NCI-H82 (cell line): ENCODE measurements around the gene PRCC.
A peak's percentile ranks its signal among the peaks of the same experiment; 100 is the strongest.

ENCODE experiments used
- DNase-seq: peaks from one replicate; lab custom pipeline; 2025; lab: John Stamatoyannopoulos, UW

Gene PRCC

GRCh38 chr1:156814571-156815260 is 47.4 kb downstream of the PRCC start:
- DNase-seq = no peak

DNA sequence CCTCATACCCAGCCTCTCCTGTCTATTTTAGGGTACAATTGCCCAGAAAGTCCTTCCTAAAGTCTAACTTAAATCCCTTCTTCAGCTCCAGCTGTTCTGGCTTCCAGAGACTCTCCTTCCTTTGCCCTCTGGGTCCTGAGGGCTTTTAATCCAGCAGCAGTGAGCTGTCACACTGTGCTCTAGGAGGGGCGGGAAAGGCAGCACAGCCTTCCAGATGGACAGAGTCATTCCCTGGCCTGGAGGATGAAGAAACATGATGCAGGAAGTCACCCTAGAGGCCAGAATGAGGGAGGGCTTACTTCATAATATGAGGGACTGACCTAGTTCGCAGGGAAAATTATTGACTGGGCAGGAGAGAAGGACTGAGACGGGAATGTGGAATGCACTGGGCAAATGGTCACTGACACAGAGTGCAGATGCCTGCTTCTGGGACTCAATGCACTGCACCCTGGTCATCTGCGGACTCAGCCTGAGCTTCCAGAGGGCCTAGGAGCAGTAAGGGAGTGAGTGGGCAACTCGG is 48.0 kb downstream of the PRCC start:
- DNase-seq = peak; percentile 90

DNA sequence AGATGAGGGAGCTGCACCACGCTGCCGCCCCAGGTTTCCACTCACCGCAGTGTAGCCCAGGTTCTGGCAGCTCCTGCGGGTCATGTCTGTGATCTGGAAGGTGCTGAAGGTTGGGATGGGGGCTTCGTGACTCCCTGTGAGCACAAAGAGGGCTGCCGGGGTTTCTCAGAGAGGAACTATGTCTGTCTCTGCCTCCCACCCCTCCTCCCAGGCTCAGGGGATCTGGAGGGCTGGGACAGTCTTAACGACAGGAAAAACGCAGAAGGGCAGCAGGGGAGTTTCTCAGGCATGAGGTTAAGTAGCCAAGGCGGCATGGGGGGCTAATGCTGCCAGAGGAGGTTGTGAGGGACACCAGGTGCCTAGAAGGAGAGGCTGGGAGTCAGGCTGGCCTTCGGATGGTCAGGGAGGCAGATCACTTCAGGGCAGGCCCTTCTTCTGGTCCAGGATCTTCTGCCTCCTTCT is 48.7 kb downstream of the PRCC start:
- peak; percentile 36 for DNase-seq

DNA sequence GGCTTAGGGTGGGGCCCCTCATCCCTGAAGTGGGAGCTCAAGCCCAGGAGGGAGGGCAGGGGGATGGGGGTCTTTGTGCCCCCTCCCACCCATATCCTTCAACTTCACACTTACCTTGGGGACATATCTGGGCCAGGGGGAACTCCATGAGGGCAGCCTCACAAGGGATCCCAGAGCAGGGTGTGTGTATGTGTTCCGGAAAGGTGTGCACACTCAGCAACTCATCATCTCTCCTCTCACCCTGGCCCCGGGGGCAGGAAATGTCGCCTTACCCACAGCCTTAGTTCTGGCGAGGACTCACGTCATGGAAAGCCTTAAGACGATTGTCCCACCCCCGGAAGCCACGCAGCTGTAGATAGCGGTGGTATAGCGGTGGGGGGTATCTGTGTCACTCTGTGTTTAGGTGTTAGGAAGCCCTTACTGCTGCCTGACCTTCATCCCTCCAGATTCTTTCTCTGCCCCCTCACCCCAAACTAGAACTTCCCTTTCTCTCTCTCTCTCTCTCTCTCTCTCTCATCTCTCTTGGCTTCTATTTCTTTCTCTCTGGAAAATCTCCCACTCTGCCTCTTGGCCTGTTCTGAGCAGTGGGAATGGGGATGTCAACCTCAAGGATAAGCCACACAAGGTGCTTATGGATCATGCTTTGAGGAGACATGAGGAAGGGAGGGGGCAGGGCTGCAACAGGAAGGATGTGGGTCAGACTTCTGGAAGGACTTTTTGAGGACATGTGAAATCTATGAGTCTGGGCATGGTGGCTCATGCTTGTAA is 49.4 kb downstream of the PRCC start, which contains the start of gene SH2D2A:
Gene SH2D2A, minus strand, starts transcription at position 288 of the 768 bp plus-strand sequence. Its CDS starts 140 bp downstream, at position 148.
- DNase-seq = peak; percentile 52

DNA sequence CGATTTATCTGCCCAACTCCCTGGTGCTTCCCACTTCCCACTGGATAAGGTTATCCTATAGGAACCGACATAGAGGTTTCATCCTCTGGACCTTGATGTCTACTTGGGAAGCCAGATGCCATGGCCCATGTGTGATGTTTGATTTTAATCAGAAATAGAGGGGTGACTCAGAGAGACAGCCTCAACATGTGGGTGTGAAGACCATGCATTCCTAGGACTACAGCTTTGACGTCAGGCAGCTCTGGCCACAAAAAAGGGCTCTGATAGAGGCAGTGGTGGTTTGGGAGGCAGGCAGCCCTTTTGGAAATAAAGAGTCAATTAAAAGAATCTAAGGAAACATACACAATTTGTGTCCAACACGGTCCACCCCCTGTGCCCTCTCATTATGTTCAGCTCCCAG is 54.5 kb downstream of the PRCC start:
- no peak for DNase-seq

- DNase-seq = no peak
Measured at GRCh38 chr1:156822680-156823079, 55.3 kb downstream of the PRCC start.

GRCh38 chr1:156823210-156823790 is 56.0 kb downstream of the PRCC start:
- no peak for DNase-seq

- DNase-seq = no peak
Measured at GRCh38 chr1:156826630-156827029, 59.3 kb downstream of the PRCC start.

DNA sequence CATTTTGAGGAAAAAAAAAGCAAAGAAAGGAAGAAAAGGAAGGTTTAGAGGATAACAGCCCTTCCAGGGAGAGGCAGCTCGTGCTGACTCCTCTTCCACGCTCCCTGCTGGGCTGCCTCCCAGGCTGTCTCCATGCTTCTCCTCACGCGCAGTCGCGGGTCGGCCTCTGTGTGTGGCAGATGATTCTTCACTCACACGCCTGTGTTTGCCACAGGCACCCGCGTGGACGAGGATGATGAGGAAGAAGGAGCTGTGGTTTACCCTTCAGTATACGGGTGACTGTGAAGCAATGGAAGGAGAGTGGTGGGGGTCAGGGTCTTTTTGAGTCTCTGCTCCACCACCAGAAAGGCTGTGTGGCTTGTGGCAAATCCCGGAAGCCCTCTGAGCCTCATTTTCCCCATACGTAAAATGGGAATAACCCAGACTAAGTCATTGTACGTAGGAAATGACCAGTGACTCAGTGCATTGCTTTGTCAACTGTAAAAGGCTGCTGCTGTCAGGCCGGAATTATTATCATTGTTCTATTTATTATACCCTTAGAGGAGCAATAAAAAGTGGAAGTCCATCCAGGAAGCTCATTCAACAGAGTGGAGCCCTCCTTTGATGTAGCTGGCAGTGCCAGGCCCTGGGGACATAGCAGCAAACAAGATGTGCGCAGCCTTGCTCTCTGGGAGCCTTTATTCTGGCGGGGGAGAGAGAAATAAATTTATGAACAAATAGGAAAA is 61.2 kb downstream of the PRCC start:
- no peak for DNase-seq

DNA sequence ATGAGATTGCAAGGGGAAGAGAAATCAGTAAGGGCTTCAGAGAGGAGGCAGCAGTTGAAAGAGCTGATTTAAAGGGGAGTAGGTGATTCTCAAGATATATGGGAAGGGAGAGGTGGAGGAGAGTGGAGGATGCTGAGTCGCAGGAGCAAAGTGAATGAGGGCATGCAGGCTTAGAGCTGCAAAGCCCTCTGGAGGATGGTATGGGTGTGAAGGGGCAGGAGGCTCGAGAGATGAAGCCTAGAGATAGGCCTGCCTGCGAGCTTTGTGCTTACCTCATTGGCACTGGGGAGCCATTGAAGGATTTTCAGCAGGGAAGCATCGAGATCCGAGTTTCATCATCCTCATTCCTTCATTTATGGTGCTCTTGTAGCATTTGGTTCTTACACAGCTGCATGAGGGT is 65.1 kb downstream of the PRCC start:
- no peak for DNase-seq

- no peak for DNase-seq
Measured at GRCh38 chr1:156833603-156834002, 66.3 kb downstream of the PRCC start.

- no peak for DNase-seq
Measured at GRCh38 chr1:156834322-156834721, 67.0 kb downstream of the PRCC start.

- no peak for DNase-seq
Measured at GRCh38 chr1:156836041-156836654, 68.8 kb downstream of the PRCC start.

GRCh38 chr1:156836892-156837291 is 69.6 kb downstream of the PRCC start:
- DNase-seq = no peak

DNA sequence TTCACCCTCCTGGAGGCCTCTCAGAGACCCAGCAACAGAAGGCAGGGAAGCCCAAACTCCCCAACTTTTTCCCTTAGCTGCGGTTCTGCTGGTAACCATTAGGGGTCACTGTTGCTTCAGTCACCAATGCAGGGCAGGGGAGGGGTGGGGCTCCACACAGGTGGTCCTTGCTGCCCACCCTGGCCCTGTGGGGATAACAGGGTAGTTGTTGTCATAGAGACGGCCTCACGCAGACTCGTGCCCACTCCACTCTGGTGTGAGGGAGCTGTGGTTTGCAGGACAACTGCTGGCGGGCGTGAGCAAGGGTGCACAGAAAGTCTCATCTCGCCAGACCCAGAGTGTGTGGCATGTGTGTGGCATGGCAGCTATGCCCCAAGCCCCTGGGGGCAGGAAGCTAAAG is 71.6 kb downstream of the PRCC start:
- DNase-seq = peak; percentile 76

- no peak for DNase-seq
Measured at GRCh38 chr1:156839426-156840109, 72.2 kb downstream of the PRCC start.

- no peak for DNase-seq
Measured at GRCh38 chr1:156840186-156840897, 73.0 kb downstream of the PRCC start.

GRCh38 chr1:156840898-156841279 is 73.6 kb downstream of the PRCC start:
- DNase-seq = no peak

GRCh38 chr1:156841295-156841855 is 74.0 kb downstream of the PRCC start:
- no peak for DNase-seq
